HepG2 (cell line): Measurements from ENCODE around the gene NACC2. TPM values are rescaled to one million over a fixed set of nuclear protein-coding genes. Genes with fewer than 3 reads are reported as not detected.

ENCODE experiments used
- CAMTA2 ChIP-seq: sonication (generic); formaldehyde crosslinking; IDR thresholded peaks from 2 replicates; pipeline ENCODE4 v1.4.0; 2020; ENCODE audit warnings: mild to moderate bottlenecking, missing genetic modification reagents, borderline replicate concordance
- CHD4 ChIP-seq: fragments of 200-600 bp; sonication (generic); IDR thresholded peaks from 2 replicates; pipeline ENCODE4 v1.7.0; 2017; ENCODE audit warnings: mild to moderate bottlenecking, low read length, borderline replicate concordance
- FOXM1 ChIP-seq: sonication (generic); formaldehyde crosslinking; IDR thresholded peaks from 2 replicates; pipeline ENCODE4 v1.5.0; 2020; ENCODE audit warnings: missing genetic modification reagents
- HHEX ChIP-seq: IDR thresholded peaks from 2 replicates; pipeline ENCODE4 v1.6.1; 2016; ENCODE audit warnings: control low read depth
- JDP2 ChIP-seq: sonication (generic); formaldehyde crosslinking; IDR thresholded peaks from 2 replicates; pipeline ENCODE4 v1.8.1; 2022; ENCODE audit warnings: missing genetic modification reagents, borderline replicate concordance
- MTF2 ChIP-seq: sonication (generic); formaldehyde crosslinking; IDR thresholded peaks from 2 replicates; pipeline ENCODE4 v1.5.0; 2020; ENCODE audit warnings: missing genetic modification reagents, borderline replicate concordance
- POLR2G ChIP-seq: fragments of 200-400 bp; formaldehyde crosslinking; IDR thresholded peaks from 2 replicates; pipeline ENCODE4 v1.6.1; 2018; ENCODE audit warnings: mild to moderate bottlenecking, low read depth, low read length, moderate library complexity
- RAD21 ChIP-seq: fragments of 450-650 bp; formaldehyde crosslinking; IDR thresholded peaks from 2 replicates; pipeline ENCODE4 v1.5.0; 2020; ENCODE audit warnings: mild to moderate bottlenecking
- TARDBP ChIP-seq: sonication (generic); formaldehyde crosslinking; IDR thresholded peaks from 2 replicates; pipeline ENCODE4 v1.8.0; 2022; ENCODE audit warnings: mild to moderate bottlenecking, missing genetic modification reagents
- TCF12 ChIP-seq, 2 experiments: fragments of 450-650 bp in 1 of 2; sonication (generic) in 1 of 2; formaldehyde crosslinking in 1 of 2; IDR thresholded peaks; 2 replicates each; pipeline versions ENCODE4 v1.6.1 to v1.8.0; 2017 to 2022; ENCODE audit warnings: antibody characterized with exemption in 1 of 2, mild to moderate bottlenecking in 1 of 2, missing genetic modification reagents in 1 of 2, moderate library complexity in 1 of 2
- TMF1 ChIP-seq: sonication (generic); formaldehyde crosslinking; IDR thresholded peaks from 2 replicates; pipeline ENCODE4 v1.8.1; 2022; ENCODE audit warnings: low read depth, missing genetic modification reagents
- ZBTB42 ChIP-seq: sonication (generic); formaldehyde crosslinking; IDR thresholded peaks from 2 replicates; pipeline ENCODE4 v1.5.0; 2020; ENCODE audit warnings: mild to moderate bottlenecking, missing genetic modification reagents
- ZBTB7B ChIP-seq: sonication (generic); formaldehyde crosslinking; IDR thresholded peaks from 2 replicates; pipeline ENCODE4 v1.4.0; 2020; ENCODE audit warnings: missing genetic modification reagents
- ZFP90 ChIP-seq: sonication (generic); formaldehyde crosslinking; IDR thresholded peaks from 2 replicates; pipeline ENCODE4 v1.8.0; 2022; ENCODE audit warnings: missing genetic modification reagents, mild to moderate bottlenecking, inconsistent platforms, borderline replicate concordance
- ZNF337 ChIP-seq: sonication (generic); formaldehyde crosslinking; IDR thresholded peaks from 2 replicates; pipeline ENCODE4 v1.5.1; 2020; ENCODE audit warnings: missing genetic modification reagents, low read depth, mild to moderate bottlenecking, borderline replicate concordance
- ZNF557 ChIP-seq: sonication (generic); formaldehyde crosslinking; IDR thresholded peaks from 2 replicates; pipeline ENCODE4 v1.4.0; 2020; ENCODE audit warnings: missing genetic modification reagents
- polyA plus RNA-seq, 8 experiments: library from polyadenylated mRNA; depleted of rRNA in 3 of 8; stranded (reverse) in 7 of 8; unstranded in 1 of 8; fragments of >200 nt; fragmentation: Illumina TruSeq in 4 of 8; extraction: Trizol in 4 of 8; gene quantifications; 2 replicates each; pipeline versions ENCODE4 v1.2.1 to v1.2.3, GENCODE V29; 2011 to 2016; ENCODE audit warnings: low read depth in 4 of 8, missing spikeins in 1 of 8, mixed read lengths in 1 of 8; ENCODE audit not compliant: insufficient read depth in 1 of 8
- total RNA-seq, 5 experiments: library from RNA; depleted of rRNA; stranded (reverse); fragments of >200 nt; fragmentation: Illumina TruSeq; extraction: Trizol; gene quantifications; 2 replicates each; pipeline ENCODE4 v1.2.3, GENCODE V29; 2016; ENCODE audit warnings: low read depth in 1 of 5
- TF ChIP-seq, protein P1 (sequence below): sonication (generic); formaldehyde crosslinking; IDR thresholded peaks from 2 replicates; pipeline ENCODE4 v1.5.0; 2020; ENCODE audit warnings: mild to moderate bottlenecking, missing genetic modification reagents, borderline replicate concordance
- TF ChIP-seq, protein P2 (sequence below): sonication (generic); formaldehyde crosslinking; IDR thresholded peaks from 2 replicates; pipeline ENCODE4 v1.8.1; 2023; ENCODE audit warnings: mild to moderate bottlenecking, missing genetic modification reagents
- TF ChIP-seq, protein P3 (sequence below): sonication (generic); formaldehyde crosslinking; IDR thresholded peaks from 2 replicates; pipeline ENCODE4 v1.9.0; 2021; ENCODE audit warnings: missing genetic modification reagents, borderline replicate concordance
- TF ChIP-seq, protein P4 (sequence below): sonication (generic); formaldehyde crosslinking; IDR thresholded peaks from 2 replicates; pipeline ENCODE4 v1.8.0; 2022; ENCODE audit warnings: missing genetic modification reagents, mild to moderate bottlenecking, borderline replicate concordance
- TF ChIP-seq, protein P5 (sequence below): sonication (generic); formaldehyde crosslinking; IDR thresholded peaks from 2 replicates; pipeline ENCODE4 v1.5.0; 2020; ENCODE audit warnings: mild to moderate bottlenecking, missing genetic modification reagents

The NACC2 gene
- total and polyA plus RNA-seq, 2 of the 13 experiments (the other 11 are each of a cell fraction or from before 2014, with no cell fraction given): 5.9 to 12.3 TPM

DNA sequence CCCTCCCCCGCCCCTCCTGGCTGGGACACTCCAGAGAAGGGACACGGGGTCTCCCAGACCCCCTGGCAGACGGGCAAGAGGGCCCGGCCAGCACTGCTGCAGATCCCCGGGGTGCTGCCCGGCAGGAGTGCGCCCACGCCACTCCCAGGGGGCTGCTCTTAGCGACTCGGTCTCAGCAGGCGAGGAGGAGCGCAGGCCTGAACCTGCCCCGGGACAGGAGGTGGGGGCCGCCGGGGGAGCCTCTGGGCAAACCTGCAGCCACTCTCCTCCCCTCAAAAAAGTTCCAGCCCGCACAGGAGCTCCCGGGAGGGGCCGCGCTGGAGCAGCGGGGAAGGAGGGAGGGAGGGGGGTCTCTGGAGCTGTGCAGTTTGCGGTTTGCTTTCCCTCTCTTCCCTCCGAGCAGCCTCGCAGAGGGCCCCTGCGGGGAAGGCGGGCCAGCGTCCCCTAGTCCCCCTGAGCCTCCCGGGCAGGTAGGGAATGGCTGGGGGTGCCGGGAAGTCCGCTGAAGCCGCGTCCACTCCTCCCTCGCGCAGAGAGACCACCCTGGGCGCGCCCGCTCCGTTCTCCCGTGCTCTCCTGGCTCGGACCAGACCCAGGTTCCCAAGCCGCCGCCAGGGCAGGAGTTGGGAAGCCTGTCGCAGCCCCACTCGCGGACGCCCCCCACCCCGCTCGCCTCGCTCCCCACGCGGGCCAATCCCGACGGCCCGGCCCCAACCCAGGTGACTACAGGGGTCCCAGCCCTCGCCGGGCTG is 44.2 kb downstream of the NACC2 start (continued):
- TF ChIP-seq, protein P1, sequence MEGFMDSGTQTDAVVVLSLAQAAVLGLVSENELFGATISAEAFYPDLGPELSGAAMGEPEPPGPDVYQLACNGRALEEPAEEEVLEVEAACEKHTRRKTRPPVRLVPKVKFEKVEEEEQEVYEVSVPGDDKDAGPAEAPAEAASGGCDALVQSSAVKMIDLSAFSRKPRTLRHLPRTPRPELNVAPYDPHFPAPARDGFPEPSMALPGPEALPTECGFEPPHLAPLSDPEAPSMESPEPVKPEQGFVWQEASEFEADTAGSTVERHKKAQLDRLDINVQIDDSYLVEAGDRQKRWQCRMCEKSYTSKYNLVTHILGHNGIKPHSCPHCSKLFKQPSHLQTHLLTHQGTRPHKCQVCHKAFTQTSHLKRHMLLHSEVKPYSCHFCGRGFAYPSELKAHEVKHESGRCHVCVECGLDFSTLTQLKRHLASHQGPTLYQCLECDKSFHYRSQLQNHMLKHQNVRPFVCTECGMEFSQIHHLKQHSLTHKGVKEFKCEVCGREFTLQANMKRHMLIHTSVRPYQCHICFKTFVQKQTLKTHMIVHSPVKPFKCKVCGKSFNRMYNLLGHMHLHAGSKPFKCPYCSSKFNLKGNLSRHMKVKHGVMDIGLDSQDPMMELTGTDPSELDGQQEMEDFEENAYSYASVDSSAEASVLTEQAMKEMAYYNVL (CRISPR knock-in tag): no peak
- TF ChIP-seq ZNF337 (CRISPR knock-in tag) (no peak), CHD4 (no peak), JDP2 (no peak), TMF1 (CRISPR knock-in tag) (no peak), TARDBP (CRISPR knock-in tag) (no peak), POLR2G (peak; percentile 9; the same call in 1 of the 2 replicates), MTF2 (no peak), RAD21 (CRISPR knock-in tag) (no peak), FOXM1 (CRISPR knock-in tag) (no peak), ZNF557 (CRISPR knock-in tag) (no peak), ZFP90 (CRISPR knock-in tag) (no peak), HHEX (CRISPR knock-in tag) (no peak), ZBTB7B (CRISPR knock-in tag) (no peak), TCF12 (IDR thresholded peaks at IDR 0.05) (no peak), TCF12 (CRISPR knock-in tag; IDR thresholded peaks at IDR 0.05) (no peak), ZBTB42 (no peak), CAMTA2 (CRISPR knock-in tag) (no peak)
- TF ChIP-seq, protein P2, sequence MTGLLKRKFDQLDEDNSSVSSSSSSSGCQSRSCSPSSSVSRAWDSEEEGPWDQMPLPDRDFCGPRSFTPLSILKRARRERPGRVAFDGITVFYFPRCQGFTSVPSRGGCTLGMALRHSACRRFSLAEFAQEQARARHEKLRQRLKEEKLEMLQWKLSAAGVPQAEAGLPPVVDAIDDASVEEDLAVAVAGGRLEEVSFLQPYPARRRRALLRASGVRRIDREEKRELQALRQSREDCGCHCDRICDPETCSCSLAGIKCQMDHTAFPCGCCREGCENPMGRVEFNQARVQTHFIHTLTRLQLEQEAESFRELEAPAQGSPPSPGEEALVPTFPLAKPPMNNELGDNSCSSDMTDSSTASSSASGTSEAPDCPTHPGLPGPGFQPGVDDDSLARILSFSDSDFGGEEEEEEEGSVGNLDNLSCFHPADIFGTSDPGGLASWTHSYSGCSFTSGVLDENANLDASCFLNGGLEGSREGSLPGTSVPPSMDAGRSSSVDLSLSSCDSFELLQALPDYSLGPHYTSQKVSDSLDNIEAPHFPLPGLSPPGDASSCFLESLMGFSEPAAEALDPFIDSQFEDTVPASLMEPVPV (CRISPR knock-in tag): no peak
- TF ChIP-seq, protein P3, sequence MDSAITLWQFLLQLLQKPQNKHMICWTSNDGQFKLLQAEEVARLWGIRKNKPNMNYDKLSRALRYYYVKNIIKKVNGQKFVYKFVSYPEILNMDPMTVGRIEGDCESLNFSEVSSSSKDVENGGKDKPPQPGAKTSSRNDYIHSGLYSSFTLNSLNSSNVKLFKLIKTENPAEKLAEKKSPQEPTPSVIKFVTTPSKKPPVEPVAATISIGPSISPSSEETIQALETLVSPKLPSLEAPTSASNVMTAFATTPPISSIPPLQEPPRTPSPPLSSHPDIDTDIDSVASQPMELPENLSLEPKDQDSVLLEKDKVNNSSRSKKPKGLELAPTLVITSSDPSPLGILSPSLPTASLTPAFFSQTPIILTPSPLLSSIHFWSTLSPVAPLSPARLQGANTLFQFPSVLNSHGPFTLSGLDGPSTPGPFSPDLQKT: no peak
- TF ChIP-seq, protein P4, sequence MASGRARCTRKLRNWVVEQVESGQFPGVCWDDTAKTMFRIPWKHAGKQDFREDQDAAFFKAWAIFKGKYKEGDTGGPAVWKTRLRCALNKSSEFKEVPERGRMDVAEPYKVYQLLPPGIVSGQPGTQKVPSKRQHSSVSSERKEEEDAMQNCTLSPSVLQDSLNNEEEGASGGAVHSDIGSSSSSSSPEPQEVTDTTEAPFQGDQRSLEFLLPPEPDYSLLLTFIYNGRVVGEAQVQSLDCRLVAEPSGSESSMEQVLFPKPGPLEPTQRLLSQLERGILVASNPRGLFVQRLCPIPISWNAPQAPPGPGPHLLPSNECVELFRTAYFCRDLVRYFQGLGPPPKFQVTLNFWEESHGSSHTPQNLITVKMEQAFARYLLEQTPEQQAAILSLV (CRISPR knock-in tag): no peak
- TF ChIP-seq, protein P5, sequence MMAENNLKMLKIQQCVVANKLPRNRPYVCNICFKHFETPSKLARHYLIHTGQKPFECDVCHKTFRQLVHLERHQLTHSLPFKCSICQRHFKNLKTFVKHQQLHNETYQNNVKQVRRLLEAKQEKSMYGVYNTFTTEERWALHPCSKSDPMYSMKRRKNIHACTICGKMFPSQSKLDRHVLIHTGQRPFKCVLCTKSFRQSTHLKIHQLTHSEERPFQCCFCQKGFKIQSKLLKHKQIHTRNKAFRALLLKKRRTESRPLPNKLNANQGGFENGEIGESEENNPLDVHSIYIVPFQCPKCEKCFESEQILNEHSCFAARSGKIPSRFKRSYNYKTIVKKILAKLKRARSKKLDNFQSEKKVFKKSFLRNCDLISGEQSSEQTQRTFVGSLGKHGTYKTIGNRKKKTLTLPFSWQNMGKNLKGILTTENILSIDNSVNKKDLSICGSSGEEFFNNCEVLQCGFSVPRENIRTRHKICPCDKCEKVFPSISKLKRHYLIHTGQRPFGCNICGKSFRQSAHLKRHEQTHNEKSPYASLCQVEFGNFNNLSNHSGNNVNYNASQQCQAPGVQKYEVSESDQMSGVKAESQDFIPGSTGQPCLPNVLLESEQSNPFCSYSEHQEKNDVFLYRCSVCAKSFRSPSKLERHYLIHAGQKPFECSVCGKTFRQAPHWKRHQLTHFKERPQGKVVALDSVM (CRISPR knock-in tag): no peak
